Inflammatory macrophage treated with lipopolysaccharide for 1 hour (primary cell): ENCODE data around the gene BOLA3.
"Not testable (repeated sequence)": the region's sequence is repeated elsewhere in the genome, so short reads cannot be mapped to it uniquely, and the experiment has no call there.

ENCODE experiments used
- DNase-seq, 2 donors: peaks; one replicate each; pipeline ENCODE4 v3.0.0-alpha.2; 2020 to 2022

BOLA3 gene

DNA sequence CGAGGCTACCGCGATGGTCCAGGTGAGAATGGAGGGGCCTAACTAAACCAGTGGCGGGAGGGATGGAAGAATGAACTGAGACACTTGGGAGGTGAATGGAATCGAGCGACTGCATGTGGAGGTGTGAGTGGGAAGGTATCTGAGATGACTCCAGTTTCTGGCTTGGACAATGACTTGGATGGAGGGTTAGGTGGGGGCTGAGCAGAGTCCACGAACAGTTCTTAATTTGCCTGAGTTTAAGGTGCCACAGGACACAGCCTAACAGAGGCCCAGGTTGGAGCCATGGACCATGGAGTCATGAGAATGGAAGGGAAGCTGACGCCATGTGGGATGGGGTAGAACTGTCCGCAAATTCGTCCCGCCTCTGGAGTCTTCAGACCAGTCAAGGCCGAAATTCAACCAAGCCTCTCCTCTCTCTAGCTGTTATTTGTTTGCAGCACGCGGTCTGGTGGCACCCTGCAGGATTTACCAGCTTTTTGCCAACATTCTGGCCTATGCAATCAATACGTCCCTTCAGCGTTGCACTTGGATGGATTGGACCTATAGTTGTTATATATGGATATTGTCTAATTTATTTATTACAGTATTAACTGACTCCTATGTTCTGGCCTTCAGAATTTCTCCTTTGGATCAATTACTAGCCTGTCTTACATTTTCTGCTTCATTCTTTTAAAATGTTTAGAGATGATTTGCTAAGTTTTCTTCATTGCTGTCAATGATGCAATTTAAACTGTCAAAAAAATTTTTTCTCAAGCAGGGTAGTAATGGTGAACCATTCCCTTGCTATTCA lies 940 bp upstream of the BOLA3 start:
- no peak for DNase-seq

DNA sequence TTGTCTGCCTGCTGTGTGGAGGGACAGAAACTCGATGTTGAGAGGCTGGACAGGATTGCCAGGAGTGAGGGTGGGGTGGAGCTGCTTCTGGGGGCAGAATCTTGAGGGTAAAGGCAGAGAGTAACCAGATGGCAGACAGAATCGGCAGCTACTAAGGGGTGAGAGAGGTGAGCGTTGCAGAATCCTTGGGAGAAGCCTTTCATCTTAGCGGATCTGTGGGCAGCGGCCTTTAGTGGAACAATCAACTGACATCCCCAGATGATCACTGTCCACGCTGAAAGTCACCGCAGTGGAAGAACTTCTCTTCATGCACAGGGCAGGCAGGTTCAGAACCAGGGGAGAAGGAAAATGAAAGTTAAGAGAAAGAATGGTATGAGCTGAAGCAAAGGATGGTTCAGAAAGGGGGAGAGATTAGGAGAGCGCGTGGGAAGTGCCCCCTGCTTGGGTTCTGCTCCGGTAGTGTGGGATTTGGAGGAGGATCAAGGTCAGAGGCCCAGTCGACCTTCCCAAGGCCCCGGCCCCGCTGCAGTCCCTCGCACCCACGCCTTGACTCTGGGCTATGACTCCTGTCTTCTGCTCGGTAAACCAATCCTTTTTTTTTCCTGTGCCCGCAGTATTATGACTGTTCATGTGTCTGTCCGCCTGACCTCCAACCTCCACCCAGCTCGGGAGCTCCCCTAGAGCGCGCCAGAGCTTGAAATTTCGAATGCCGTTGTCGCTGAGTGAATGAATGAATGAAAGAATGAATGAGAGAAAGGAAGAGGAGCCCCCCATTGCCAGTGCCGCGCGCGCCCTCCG lies 584 bp downstream of the BOLA3 start:
- DNase-seq: peak; percentile 31 to 61

- DNase-seq: no peak
Measured at GRCh38 chr2:74142340-74142739, 5.4 kb downstream of the BOLA3 start.

GRCh38 chr2:74138600-74139323 lies 8.9 kb downstream of the BOLA3 start:
- no peak for DNase-seq

GRCh38 chr2:74137651-74138599 lies 9.8 kb downstream of the BOLA3 start:
- no peak for DNase-seq

DNA sequence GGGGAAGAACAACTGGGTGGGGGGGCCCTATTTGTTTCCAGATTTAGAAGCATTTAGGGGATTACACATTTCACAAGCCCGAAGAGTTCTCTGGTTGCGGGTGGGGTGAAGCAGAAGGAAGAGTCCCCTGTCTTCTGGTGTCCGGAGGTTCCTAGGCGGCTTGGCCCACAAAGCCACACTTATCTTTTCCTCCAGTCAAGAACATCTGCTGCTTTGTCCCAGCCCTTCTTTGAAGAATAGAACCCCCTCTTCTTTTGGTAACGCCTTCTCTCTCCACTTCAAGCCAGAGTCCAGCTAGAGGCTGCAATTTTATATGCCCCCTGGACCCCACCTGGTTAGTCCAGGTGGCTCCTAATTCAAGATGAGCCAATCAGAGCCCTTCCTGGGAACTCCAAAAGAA lies 15.8 kb downstream of the BOLA3 start:
- DNase-seq: no peak

DNA sequence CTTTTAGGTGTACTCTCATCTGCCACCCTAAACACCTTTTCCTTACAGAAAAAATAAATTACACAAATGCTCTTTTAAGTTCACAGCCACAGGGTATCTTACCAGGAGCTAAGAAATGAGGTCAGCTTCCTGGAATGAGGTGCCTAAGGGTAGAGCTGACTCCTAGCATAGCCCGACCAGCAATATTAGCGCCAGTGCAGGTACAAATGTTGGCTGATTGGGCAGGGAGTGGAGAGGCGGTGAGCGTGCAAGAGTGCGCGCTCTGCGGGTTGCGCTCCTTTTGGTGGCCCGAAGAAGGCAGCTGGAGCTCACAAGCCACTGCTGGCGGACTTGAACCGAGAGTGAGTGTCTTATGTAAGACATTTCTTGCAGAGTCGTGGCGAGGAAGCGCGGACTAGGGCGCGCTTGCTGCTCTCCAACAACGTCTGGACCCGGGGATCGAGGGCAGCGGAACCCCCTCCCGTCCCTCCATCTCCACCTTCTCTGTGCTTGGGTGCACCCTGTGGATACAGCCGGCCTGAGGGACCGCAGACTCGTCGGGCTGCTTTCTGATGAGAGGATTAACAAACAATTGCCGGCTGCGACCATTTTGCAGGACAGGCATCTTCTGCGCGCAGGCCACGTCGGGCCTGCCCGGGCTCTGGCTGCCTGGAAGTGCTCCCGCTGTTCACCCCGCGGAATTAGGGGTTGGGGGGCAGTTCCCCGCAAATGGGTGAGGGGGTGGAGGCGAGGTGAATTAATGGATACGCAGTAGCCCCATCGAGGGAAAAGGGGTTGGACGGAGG lies 17.3 kb downstream of the BOLA3 start:
- no peak for DNase-seq

DNA sequence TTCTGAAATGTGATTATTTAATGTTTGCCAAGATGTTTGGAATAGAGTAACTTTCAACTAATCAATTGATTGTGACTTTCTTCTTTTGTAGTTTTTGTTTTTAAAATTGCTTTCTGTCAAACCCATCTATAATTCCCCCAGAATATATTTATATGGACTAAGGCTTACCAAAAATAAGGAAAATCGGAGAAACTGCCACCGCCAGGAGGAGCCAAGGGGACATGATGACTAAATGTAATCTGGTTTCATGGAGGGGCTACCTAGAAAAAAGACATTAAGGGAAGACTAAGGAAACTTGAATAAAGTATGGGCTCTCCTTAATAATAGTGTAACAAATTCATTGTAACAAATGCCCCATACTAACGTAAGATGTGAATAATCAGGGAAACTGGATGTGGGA lies 19.5 kb downstream of the BOLA3 start:
- no peak for DNase-seq

GRCh38 chr2:74123955-74124354 lies 23.8 kb downstream of the BOLA3 start:
- not testable (repeated sequence) for DNase-seq

- not testable (repeated sequence) for DNase-seq
Measured at GRCh38 chr2:74121846-74122245, 25.9 kb downstream of the BOLA3 start.

- peak; percentile 82 to 89 for DNase-seq
Measured at GRCh38 chr2:74119912-74120825, 27.5 kb downstream of the BOLA3 start.

DNA sequence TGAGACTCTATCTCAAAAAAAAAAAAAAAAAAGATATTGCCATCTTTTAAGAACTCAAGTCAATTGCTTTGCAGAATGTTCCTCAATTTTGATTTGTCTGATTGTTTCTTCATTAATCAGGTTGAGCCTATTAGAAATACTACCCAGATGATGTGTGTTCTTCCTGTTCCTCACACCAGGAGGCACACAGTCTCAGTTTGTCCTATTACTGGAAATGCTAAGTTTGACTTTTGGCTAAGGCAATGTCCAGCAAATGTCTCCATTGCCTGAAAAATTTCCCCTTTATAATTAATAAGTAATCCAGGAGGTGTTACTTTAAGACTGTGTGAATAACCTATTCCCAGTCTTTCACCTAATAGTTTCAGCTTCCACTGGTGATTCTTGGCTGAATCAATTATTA lies 28.4 kb downstream of the BOLA3 start:
- peak; percentile 22 to 35 for DNase-seq

DNA sequence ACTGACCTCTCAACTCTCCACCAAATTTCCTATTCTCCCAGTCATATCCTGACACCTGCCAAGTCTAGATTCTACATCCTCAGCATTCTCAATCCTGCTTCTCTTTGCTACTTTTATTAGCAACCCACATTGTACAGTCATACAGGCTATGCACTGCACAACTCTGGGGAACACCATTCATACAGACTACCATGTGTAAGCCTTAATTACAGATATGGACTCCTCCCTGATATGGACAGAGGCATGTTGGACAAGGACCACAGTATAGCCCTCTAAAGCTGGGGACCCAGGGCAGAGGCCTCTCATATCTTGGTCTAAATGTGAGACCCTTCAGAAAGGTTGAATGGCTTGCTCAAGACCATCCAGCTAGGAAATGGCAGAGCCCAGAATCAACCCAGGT lies 36.3 kb downstream of the BOLA3 start:
- no peak for DNase-seq

DNA sequence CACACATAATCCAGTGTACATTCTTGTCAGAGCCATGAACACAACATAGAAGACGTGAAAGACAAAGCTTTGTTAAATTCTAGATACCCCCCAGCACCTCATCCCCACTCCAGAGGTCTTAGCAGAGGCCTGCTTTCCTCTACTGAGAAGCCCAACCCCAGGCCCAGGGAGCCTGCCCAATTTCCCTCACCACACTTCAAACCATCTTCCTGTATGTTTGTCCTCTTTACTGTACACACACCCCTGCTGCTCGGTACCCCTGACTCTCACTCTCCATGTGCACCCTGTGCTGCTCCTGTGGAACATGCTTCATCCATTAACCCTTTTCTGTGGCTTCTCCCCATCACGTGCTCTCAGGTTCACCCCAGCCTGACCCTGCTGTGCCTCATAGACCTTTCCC lies 37.2 kb downstream of the BOLA3 start:
- no peak for DNase-seq

DNA sequence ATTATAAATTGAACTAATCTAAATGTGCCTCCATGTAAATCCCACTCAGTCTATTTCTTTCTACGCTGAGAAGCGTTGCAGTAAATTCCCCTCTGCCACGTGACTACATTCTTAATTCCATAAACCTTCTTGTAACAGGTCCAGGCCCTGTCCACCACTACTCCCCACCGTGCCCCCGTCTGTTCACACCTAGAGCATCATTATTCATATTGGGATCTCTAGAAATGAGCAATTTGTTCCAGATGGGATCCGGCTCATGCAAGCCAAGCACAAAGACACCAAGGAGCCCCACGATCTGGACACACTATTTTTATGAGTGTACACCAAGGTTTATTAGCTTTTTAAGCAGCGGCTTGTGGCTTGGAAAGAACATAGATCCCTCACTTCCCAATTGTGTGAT lies 38.2 kb downstream of the BOLA3 start:
- no peak for DNase-seq

GRCh38 chr2:74107071-74107470 lies 40.6 kb downstream of the BOLA3 start:
- DNase-seq: no peak

DNA sequence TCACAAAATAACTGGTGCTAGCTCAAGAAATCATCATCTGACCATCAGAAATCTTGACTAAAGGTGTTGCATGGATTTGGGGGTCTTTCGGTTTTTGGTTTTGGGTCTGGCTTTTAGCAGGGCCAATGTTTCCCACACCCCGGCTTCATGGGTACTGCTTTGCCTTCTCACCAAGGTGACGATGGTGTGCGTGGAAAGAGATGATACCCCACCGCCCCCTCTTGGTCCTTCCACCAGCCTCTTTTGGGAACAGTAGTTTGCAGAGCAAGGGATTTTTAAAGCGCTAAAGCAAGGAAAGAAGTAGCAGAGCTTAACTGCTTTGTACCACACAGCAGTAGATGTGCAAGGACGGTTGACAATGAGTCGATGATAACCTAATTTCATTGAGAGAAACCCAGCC lies 42.3 kb downstream of the BOLA3 start:
- no peak for DNase-seq

DNA sequence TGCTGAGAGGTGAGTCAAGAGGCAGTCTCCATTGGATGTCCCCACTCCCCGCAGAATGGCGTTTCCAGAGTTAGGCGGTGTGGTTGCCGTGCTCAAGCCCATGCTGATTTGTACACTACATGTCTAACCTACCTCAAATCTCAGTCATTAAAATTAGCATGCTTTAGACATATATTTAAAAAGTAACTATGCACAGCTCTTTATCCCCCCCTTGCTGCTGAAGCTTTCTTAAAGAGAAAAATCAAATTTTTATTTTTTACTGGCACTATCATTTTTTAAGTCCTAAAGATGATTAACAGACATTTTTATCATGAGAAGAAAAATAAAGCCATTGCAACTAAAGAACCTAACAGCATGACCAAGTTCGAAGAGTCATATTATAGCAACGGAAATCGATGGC lies 42.9 kb downstream of the BOLA3 start:
- no peak for DNase-seq

DNA sequence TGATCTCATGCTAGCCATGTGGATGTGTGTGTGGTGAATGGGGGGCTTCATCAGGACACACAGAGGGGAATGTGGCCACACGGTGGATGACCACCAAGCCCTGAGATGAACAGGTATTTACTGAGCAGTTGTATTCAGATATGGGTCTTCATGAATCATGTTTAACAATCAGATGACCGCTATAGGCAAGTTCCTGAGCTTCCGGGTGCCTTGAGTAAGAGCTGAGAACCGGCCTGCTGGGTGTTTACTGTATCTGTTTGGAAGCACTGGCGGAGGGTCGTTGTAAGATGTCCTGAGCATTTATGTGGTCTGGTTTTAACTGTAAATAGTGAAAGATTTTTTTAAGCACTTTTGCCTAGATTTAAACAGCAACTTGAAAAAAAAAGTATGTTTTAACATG lies 43.9 kb downstream of the BOLA3 start:
- DNase-seq: no peak

- no peak for DNase-seq
Measured at GRCh38 chr2:74102516-74102915, 45.2 kb downstream of the BOLA3 start.
